HG02759 (cell line): ENCODE data around the gene TMEM82.

Source experiments
- ATAC-seq: cut with Tn5 transposase; IDR thresholded peaks from one replicate; pipeline ENCODE4 v1.9.1; 2021; ENCODE audit warnings: mild to moderate bottlenecking, moderate library complexity; ENCODE audit not compliant: unreplicated experiment

The TMEM82 gene

DNA sequence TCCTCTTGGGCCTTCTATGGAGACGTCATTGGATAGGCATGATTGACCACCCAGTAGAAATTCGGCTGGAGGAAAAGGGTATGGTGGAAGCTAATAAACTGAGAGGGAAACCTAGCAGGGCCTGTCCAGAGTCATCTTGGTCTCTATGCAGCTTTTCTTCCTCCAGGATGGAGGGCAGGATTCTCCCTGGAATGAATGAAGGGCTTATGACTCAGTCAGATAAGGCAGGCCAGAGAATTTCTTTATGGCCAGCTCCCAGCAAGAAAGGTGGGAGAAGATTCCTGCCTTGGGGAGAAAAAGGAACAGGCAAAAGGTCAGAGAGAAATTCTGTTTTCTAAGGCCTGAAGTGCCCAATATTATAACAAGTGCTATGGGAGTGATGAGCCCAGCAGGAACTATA lies 33.4 kb downstream of the TMEM82 start:
- ATAC-seq: no peak

- ATAC-seq: no peak
Measured at GRCh38 chr1:15777909-15778707, 35.8 kb downstream of the TMEM82 start.

GRCh38 chr1:15785683-15786082 lies 43.4 kb downstream of the TMEM82 start:
- ATAC-seq: no peak

- no peak for ATAC-seq
Measured at GRCh38 chr1:15786581-15786980, 44.3 kb downstream of the TMEM82 start.

DNA sequence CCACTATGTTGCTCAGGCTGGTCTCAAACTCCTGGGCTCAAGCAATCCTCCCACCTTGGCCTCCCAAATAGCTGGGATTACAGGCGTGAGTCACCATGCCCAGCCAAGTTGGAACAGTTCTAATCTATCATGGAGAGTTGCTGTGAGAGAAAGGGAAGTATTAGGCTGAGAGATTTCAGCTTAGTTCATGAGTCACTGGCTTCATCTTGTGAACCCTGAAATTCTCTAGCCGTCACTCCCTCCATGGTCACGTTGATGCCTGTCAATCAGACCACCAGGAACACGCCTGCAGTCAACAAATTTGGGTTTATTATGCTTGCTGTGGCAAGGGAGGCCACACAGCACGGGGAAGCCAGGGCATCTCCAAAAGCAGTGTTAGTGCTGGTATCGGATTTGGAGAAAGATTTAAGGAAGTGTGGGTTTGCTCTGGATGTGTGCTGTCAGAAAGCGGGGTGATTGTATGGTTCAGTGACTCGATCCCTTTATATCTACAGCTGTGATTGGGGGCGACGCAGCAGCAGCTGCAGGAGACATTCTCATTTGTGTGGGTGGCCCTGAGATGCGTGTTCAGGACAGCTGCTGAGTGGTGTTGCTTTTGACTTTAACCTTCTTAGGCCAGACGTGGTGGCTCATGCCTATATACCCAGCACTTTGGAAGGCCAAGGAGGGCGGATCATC lies 46.5 kb downstream of the TMEM82 start:
- ATAC-seq: no peak

GRCh38 chr1:15796086-15796462 lies 53.8 kb downstream of the TMEM82 start:
- no peak for ATAC-seq
